Pons (tissue), 1 donor: ENCODE measurements around the gene MAML2.

Experiments
- DNase-seq: peaks from one replicate; pipeline ENCODE4 v3.0.0-alpha.2; 2016; ENCODE audit warnings: low spot score

Gene MAML2

GRCh38 chr11:96072592-96072991 lies 270.4 kb downstream of the MAML2 start:
- no peak for DNase-seq

- DNase-seq, result no peak
Observed at GRCh38 chr11:96070453-96070852, 272.5 kb downstream of the MAML2 start.

- peak; percentile 81 for DNase-seq
Observed at GRCh38 chr11:96067160-96067559, 275.8 kb downstream of the MAML2 start.

GRCh38 chr11:96065379-96065778 lies 277.6 kb downstream of the MAML2 start:
- no peak for DNase-seq

- DNase-seq, result no peak
Observed at GRCh38 chr11:96063886-96064285, 279.1 kb downstream of the MAML2 start.

GRCh38 chr11:96063053-96063452 lies 279.9 kb downstream of the MAML2 start:
- no peak for DNase-seq

- no peak for DNase-seq
Observed at GRCh38 chr11:96062134-96062533, 280.9 kb downstream of the MAML2 start.

GRCh38 chr11:96061730-96062129 lies 281.3 kb downstream of the MAML2 start:
- no peak for DNase-seq

GRCh38 chr11:96061069-96061468 lies 281.9 kb downstream of the MAML2 start:
- no peak for DNase-seq

GRCh38 chr11:96057502-96057901 lies 285.5 kb downstream of the MAML2 start:
- no peak for DNase-seq

- no peak for DNase-seq
Observed at GRCh38 chr11:96056576-96056975, 286.4 kb downstream of the MAML2 start.

GRCh38 chr11:96055706-96056387 lies 287.1 kb downstream of the MAML2 start:
- no peak for DNase-seq

DNA sequence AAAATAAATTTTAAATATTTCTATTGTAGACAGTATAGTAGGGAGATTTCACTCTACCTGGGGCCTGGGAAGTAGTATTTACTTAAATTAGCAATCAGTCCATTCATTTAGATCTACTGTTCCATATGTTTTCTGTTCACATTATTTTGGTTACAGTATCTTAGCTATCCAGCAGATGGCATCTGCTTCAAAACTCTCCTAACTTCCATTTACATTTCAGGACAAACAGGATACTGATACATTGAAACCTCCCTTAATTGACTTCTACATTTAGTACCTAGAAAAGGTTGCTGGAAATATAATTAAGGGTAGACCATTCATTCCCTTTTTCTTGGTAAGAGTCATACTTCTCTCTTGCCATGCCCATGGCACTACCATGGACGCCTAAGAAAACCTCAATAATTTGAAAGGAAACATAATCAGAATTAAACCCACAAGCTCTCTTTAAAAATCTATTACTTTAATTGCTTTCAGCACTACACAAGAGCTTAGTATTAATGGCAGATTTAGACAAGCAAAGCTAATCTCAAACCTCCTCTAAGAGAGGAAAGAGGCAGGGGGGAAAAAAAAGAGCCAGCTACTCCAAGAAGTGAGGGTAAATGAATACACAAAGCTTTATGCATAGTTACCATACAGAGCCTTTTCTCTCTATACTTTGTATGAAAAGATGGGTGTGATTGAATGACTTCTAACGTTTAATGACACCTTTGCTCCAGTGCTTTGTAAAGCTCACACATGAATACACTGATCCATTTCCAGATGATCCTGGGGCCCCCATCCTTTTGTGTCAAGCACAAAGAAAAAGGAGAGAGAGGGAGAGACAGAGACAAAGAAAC lies 287.9 kb downstream of the MAML2 start:
- peak; percentile 72 for DNase-seq

DNA sequence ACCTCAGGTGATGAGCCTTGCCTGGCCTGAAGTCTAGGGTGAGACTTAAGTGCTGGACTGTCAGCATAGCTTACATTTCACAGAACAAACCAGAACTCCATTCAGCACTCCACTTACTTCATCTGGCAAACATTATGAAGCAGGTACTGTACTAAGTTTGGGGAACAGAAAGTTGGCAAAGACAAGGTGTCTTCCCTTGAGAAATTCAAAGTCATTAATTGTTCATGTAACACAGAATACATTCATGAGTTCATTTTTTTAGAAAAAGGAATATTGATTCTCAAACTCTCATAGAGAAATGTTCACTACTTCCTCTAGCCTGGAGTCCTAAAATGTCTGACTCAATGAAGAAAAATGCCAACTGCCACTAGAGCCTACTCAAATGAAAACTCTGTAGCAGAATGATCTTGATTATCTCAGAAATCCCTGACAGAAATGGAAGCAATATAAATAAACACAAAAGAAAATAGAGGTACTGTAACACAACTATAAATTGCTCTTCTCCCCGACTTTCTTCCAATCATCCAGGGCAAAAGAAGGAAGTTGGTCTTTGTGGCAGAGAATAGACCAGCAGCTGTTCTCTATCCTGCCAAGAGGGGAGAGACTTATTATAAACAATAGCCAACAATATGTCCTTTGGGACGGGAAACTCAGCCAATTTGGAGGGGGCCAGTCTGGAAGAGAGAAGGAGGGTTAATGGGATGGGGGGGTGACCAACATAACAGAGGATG lies 289.9 kb downstream of the MAML2 start:
- DNase-seq, result peak; percentile 23

DNA sequence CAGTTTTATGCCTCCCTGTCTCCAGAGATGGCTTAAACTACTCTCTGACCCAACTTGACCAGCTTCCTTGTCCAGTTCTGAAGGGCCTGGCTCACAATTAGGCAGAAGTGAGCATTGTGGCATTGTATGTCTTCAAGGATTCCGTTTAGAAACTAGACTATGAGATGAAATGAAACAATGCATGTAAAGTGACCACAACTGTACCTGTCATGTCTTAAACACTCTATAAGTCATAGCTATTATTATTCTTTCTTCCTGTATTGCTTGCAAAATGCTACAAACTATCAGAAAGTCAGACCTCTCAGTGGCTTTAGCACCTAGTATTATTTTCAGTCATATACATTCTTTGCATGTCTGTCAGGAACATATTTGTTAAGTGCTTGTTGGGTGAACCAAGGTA lies 291.2 kb downstream of the MAML2 start:
- no peak for DNase-seq

DNA sequence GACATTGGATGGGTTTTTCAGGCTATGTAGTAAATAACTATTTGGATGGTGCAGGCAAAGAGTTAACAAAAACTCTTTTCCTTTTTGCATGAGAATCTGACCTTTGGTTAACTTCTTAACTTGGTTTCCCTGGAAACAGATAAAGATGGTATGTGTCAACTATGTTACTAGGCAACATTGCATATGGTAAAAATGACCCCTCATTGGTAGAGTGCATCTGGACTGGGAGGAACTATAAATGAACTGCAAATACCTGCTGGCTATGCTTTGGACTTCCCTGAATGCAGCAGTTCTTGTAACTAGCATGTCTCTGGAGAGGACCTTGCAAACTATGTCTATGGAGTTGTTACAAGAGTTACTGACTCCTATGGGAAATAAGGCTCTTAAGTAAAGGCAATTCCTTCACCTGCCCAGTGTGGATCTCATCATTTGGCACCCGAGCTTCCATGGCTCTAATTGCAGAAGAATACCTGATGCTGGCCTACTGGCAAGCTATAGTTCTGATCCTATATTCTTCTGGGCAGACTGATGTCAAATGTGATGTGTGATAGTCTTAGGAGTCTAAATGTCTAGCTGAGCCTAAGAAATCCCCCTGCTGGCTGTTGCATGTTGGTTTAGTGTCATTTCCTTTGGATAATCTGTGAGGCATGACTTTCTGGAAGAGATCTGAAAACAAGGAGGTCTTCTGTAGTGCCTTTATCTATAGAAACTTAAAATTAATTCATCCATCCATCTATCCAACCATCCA lies 292.4 kb downstream of the MAML2 start:
- no peak for DNase-seq

GRCh38 chr11:96049426-96049825 lies 293.6 kb downstream of the MAML2 start:
- DNase-seq, result no peak

- peak; percentile 67 for DNase-seq
Observed at GRCh38 chr11:96045622-96046456, 297.2 kb downstream of the MAML2 start.

DNA sequence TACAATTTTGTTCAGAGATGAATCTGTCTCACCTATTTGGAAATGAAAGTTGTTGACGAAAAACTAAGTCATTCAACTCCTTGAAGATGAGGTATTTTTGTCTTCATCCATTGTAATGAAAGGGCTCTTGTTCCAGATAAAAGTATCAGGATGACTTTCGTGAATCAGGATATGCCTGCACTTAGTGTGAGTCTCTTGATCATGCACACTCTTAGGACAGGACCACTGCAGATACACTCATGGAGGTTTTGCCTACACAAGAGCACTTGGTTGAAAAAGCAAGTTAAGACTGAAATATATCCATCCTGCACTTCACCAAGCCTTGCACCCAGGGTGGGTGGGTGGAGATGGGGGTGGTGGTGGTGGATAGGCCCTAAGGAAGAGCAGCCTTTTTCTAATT lies 298.2 kb downstream of the MAML2 start:
- no peak for DNase-seq

DNA sequence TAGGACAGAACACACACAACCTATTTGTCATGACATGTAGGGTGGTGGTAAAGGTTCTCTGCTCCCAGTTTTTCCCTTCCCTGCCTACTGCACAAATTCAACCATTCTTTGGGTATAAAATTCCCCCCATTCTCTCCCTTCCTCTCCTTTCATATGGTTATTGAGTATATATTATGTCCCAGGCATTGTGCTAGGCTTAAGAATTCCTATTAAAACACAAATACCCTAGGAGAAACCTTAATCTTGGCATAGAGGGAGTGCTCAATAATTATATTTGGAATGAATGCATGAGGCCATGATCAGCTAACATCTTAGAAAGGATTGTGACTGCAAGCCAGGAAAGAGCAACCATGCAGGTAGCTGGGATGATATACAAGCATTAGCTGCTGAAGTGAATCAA lies 298.7 kb downstream of the MAML2 start:
- DNase-seq, result no peak

DNA sequence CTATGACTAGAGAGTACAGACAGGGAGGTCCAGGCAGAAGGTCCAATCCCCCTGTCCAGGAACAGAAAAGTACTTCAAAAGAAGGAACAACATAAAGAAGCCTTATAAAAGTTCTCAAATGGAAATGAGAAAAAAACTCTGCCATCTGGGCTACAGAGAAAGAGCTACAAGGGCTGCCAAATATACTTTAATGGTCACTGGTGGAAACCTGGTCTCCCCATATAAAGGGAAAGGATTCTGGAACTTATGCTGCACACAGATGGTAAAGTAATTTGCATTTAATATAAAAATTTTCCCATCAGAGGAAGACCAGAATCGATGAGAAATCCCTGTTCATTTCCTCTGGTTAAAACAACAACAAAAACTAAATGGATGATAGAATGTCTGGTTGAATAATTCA lies 299.7 kb downstream of the MAML2 start:
- no peak for DNase-seq
